ENCODE results near the gene QPCT. TPM values are rescaled to one million over a fixed set of nuclear protein-coding genes. Genes with fewer than 3 reads are reported as not detected.
"Not testable (repeated sequence)": the region's sequence is repeated elsewhere in the genome, so short reads cannot be mapped to it uniquely, and the experiment has no call there.

The QPCT gene
- total RNA-seq, 1 donor from 2014 or later, result 6.9 TPM

DNA sequence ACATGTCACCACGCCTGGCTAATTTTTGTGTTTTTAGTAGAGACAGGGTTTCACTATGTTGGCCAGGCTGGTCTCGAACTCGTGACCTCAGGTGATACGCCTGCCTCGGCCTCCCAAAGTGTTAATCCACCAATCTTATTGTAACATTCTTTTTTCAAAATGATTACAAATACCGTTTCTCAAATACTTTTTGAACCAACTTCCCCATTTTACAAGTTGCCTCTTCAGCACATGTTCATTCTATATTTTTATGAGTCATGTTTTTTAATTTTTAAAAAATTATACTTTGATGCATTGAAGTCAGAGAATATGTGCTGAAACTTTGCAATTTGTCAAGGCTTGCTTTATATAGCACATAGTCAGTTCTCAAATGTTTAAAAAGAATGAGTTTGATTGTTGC is 58.2 kb downstream of the QPCT start:
- intact Hi-C loops (cut with DNase I), result no loop called here
- H3K4me3 ChIP-seq, result no peak overlapping the region
- no peaks in the 10 kb centered on the region for H3K4me1 ChIP-seq
- TF ChIP-seq POLR2A (IDR thresholded peaks at IDR 0.05) (no peak), POLR2AphosphoS5 (IDR thresholded peaks at IDR 0.05; ENCODE audit: insufficient read depth in 1 of 2, low read depth in 1 of 2) (no peak)
- TF ChIP-seq, protein P1, sequence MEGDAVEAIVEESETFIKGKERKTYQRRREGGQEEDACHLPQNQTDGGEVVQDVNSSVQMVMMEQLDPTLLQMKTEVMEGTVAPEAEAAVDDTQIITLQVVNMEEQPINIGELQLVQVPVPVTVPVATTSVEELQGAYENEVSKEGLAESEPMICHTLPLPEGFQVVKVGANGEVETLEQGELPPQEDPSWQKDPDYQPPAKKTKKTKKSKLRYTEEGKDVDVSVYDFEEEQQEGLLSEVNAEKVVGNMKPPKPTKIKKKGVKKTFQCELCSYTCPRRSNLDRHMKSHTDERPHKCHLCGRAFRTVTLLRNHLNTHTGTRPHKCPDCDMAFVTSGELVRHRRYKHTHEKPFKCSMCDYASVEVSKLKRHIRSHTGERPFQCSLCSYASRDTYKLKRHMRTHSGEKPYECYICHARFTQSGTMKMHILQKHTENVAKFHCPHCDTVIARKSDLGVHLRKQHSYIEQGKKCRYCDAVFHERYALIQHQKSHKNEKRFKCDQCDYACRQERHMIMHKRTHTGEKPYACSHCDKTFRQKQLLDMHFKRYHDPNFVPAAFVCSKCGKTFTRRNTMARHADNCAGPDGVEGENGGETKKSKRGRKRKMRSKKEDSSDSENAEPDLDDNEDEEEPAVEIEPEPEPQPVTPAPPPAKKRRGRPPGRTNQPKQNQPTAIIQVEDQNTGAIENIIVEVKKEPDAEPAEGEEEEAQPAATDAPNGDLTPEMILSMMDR (IDR thresholded peaks at IDR 0.05), result no peak
- DNase-seq (ENCODE audit: extremely low spot score in 2 of 2), result no peak
- H3K36me3 ChIP-seq, result no peaks in the 10 kb centered on the region
- no peaks in the 10 kb centered on the region for H3K9me3 ChIP-seq
- no peaks in the 10 kb centered on the region for H3K27me3 ChIP-seq
- H3K27ac ChIP-seq, result no peak overlapping the region

DNA sequence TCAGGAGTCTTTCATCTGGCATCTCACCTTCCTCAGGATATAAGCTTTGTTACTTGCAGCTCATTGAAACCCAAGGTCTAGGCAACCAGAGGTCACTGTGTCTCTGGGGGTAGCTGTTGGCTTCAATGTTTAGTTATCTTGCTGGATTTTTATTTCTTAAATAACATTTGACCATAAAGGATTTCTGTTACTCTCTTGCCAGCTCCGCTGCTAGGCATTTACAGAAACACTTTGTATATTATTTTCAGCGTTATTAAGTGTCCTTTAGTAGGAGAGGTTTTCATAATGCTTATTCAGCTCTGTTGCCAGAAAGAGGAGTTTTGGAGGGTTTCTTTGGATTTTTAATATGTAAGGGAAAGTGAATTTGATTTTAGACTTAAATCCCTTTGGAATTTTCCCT is 61.4 kb downstream of the QPCT start:
- intact Hi-C loops (cut with DNase I), result no loop called here
- no peak for DNase-seq (ENCODE audit: extremely low spot score in 2 of 2)
- H3K36me3 ChIP-seq, result no peaks in the 10 kb centered on the region
- TF ChIP-seq POLR2A (IDR thresholded peaks at IDR 0.05) (no peak), POLR2AphosphoS5 (IDR thresholded peaks at IDR 0.05; ENCODE audit: insufficient read depth in 1 of 2, low read depth in 1 of 2) (no peak)
- TF ChIP-seq, protein P1 (IDR thresholded peaks at IDR 0.05), result no peak
- no peaks in the 10 kb centered on the region for H3K4me1 ChIP-seq
- H3K27me3 ChIP-seq, result no peaks in the 10 kb centered on the region
- no peaks in the 10 kb centered on the region for H3K9me3 ChIP-seq
- no peak overlapping the region for H3K4me3 ChIP-seq
- H3K27ac ChIP-seq, result no peak overlapping the region

DNA sequence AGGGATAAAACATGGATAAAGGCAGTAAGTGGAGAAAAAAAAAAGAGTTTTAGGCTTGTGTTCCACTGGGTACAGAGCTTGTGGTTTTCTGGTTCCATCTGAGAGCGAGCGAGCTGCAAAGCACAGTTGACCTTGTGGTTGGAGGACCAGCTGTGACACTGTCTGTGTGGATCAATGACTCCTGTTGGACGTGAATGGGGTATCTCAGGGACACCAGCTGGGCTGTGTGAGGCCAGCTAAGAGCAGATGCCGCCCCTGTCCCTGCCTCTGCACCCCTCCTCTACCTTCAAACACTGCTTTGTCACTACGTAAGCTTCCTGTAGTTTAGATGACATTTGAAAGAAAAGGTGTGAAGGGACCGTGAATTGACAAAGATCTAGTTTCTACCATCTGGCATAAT is 67.8 kb downstream of the QPCT start:
- no peak for DNase-seq (ENCODE audit: extremely low spot score in 2 of 2)
- TF ChIP-seq POLR2A (IDR thresholded peaks at IDR 0.05) (no peak), POLR2AphosphoS5 (IDR thresholded peaks at IDR 0.05; ENCODE audit: insufficient read depth in 1 of 2, low read depth in 1 of 2) (no peak)
- TF ChIP-seq, protein P1 (IDR thresholded peaks at IDR 0.05), result no peak
- no peak overlapping the region for H3K27ac ChIP-seq
- H3K4me1 ChIP-seq, result no peaks in the 10 kb centered on the region
- H3K36me3 ChIP-seq, result no peaks in the 10 kb centered on the region
- H3K9me3 ChIP-seq, result no peaks in the 10 kb centered on the region
- intact Hi-C loops (cut with DNase I), result loop anchor here (5.0 kb wide), 2 partner anchors 420 to 475 kb away; no protein-coding TSS in a partner anchor
- H3K4me3 ChIP-seq, result no peak overlapping the region
- H3K27me3 ChIP-seq, result no peaks in the 10 kb centered on the region

DNA sequence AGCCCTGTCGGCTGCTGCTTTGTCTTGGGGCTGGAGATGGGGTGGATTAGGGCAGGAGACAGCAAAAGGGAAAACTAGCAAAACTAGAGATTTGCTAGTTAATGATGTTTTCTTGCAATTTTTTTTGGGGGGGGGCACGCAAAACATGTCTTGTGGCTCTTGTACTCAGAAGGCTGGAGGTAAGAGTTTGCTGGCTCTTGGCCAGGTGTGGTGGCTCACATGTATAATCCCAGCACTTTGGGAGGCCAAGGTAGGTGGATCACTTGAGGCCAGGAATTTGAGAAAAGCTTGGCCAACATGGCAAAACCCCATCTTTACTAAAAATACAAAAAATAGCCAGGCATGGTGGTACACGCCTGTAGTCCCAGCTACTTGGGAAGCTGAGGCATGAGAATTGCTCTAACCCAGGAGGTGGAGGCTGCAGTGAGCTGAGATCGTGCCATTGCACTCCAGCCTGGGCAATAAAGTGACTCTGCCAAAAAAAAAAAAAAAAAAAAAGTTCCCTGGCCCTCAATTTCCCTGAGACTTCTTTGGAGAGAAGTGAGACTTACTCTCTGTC is 69.6 kb downstream of the QPCT start:
- H3K36me3 ChIP-seq; H3K4me1 ChIP-seq; H3K9me3 ChIP-seq; H3K27ac ChIP-seq; DNase-seq (ENCODE audit: extremely low spot score in 2 of 2); H3K4me3 ChIP-seq; H3K27me3 ChIP-seq: not testable (repeated sequence)
- intact Hi-C loops (cut with DNase I), result loop anchor here (5.0 kb wide), 2 partner anchors 418 to 473 kb away; no protein-coding TSS in a partner anchor

DNA sequence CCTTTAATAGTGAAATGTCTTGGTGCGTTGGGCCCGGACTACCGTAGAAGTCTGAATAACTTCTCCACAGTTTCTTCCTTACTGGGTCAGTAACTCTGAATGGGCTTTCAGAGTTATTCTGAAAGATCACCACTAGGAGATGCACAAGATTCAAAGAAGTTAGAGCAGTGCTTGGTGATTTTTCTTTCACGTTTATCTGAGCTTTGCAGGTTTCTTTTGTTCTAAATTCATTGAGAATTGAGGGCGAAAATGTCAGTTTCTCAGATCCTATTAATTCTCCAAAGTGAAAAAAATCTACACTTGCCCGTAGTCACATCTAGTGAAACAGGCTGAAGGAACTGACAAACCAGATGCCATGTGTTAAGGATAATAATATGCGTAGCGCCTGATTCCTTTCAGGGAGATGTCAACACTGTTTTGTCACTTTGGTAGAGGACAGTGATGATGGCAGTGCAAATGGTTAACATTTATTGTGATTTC is 70.1 kb downstream of the QPCT start:
- H3K27ac ChIP-seq, result no peak overlapping the region

More for the DNA sequence above, 70.1 kb downstream of the QPCT start:
- Histone ChIP-seq H3K4me3 (no peak overlapping the region), H3K36me3 (no peaks in the 10 kb centered on the region), H3K27me3 (no peaks in the 10 kb centered on the region), H3K4me1 (no peaks in the 10 kb centered on the region), H3K9me3 (no peaks in the 10 kb centered on the region)
- intact Hi-C loops (cut with DNase I), result loop anchor here (5.0 kb wide), 2 partner anchors 418 to 473 kb away; no protein-coding TSS in a partner anchor
- no peak for DNase-seq (ENCODE audit: extremely low spot score in 2 of 2)
- TF ChIP-seq POLR2A (IDR thresholded peaks at IDR 0.05), result no peak
- TF ChIP-seq POLR2AphosphoS5 (IDR thresholded peaks at IDR 0.05; ENCODE audit: insufficient read depth in 1 of 2, low read depth in 1 of 2), result no peak
- TF ChIP-seq, protein P1 (IDR thresholded peaks at IDR 0.05), result peak; percentile 68 to 94 (median 78)
